ENCODE measurements around the gene DNAH17.

DNA sequence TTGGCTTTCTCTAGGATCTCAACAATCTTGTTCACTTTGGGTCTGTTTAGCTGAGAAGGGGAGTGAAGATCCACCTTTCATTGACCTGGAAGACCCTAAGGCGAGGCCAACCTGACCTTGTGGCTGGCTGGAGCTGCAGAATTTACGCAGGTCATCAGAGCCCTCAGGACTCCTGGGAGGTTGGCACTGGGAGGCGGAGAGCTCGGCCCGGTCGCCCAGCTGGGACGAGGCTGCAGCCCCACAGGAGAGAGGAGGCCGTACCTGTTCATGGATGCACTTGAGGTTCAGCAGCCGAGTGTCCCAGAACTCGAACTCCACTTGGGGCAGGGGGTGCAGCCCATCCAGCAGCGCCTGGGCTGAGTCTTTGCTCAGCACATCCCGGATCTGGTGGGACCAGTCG is 5.9 kb downstream of the DNAH17 start:
- TF ChIP-seq CTCF (IDR thresholded peaks at IDR 0.05; ENCODE audit: low read length) (no peak), EZH2phosphoT487 (IDR thresholded peaks at IDR 0.05; ENCODE audit: low read length) (no peak), EZH2 (optimal IDR thresholded peaks at IDR 0.05; ENCODE audit: low read depth, low read length) (no peak)

Measured in MM.1S (cell line).